Measurements from ENCODE around the gene SPAG8.

SPAG8 gene

DNA sequence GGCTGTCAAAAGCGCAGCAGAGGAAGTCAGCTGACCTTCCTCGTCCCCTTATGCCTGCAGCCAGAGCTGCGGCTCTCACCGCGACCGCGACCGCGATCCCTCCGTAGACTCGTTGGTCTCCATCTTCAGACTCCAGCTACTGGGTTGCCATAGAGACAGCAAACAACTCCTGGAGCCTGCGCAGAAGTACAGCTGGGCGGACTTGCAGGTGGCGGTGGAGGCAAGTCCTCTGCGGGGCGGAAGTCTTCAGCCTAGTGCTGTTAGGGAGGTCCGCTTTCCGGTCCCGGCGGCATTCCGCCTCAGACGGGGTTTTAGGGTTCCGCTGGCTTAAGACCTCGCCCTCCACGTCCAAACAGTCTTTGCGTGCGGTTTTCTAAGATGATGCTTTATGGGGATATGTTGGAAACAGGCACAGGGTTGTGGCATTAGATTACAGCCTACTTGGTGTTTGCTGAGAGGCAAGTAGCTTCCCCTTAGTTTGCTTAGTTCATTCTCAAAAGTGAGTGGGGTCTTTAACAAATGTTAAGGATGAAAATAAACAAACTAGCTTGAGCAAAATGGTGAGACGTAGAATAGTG lies at the start of gene SPAG8:
SPAG8 (minus strand) TSS at position 238 of the 578 bp plus-strand sequence; CDS start at position 123, 115 bp downstream.
- peak; percentile 92 for DNase-seq

- no peak for DNase-seq
Observed at GRCh38 chr9:35861161-35861897, 49.3 kb upstream of the SPAG8 start.

- no peak for DNase-seq
Observed at GRCh38 chr9:35859990-35860339, 47.9 kb upstream of the SPAG8 start.

GRCh38 chr9:35859310-35859989 lies 47.4 kb upstream of the SPAG8 start:
- no peak for DNase-seq

- DNase-seq = no peak
Observed at GRCh38 chr9:35858458-35858857, 46.4 kb upstream of the SPAG8 start.

DNA sequence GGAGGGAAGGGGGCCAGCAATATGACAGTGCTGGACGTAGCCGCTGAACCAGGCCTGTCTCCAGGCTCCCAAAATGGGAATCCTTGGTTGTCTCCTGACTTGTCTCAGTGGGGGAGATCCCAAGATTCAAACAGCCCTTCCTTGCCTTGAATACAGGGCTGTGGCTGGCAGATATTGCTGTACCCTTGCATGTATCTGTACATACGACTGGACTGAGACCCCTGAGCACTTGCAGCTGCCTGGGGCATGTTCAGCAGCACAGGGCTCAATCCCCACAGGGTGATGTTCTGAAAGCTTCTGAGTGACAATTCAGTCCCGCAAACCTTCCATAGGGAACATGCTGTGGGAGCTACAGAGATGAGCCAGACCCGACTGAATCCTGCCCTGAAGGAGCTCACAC lies 44.8 kb upstream of the SPAG8 start:
- DNase-seq = no peak

GRCh38 chr9:35856206-35856605 lies 44.1 kb upstream of the SPAG8 start:
- DNase-seq = no peak

DNA sequence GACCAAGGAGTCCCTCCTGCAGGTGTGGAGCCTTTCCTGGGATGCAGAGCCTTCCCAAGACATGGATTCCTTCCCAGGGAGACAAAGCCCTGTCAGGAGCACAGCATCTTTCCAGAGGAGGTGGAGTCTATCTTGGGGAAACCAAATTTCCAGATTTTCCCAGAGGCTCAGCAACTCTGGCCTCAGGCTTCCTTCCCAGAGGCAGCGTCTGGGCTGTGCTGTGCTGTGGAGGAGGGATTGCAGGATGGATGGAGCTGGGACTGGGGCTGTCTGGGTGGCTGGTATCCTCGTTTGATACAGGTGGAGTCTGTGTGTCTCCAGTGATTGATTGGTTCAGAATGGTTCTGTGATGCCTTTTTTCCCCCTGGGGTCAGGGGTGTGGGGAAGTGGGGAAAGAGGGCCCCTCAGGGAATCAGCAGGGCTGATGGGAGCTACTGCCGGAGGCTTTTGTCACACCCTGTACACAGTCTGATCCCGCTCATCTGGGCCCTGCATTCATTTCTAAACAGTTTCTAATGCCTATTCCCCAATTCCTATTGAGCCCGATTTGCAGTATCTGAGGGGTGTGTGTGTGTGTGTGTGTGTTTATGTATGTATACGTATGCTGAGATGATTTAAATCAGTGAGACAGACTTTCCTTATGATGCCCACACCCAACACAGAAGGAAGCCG lies 42.2 kb upstream of the SPAG8 start:
- DNase-seq = no peak

- no peak for DNase-seq
Observed at GRCh38 chr9:35852876-35853865, 41.1 kb upstream of the SPAG8 start.

- no peak for DNase-seq
Observed at GRCh38 chr9:35852267-35852815, 40.3 kb upstream of the SPAG8 start.

DNA sequence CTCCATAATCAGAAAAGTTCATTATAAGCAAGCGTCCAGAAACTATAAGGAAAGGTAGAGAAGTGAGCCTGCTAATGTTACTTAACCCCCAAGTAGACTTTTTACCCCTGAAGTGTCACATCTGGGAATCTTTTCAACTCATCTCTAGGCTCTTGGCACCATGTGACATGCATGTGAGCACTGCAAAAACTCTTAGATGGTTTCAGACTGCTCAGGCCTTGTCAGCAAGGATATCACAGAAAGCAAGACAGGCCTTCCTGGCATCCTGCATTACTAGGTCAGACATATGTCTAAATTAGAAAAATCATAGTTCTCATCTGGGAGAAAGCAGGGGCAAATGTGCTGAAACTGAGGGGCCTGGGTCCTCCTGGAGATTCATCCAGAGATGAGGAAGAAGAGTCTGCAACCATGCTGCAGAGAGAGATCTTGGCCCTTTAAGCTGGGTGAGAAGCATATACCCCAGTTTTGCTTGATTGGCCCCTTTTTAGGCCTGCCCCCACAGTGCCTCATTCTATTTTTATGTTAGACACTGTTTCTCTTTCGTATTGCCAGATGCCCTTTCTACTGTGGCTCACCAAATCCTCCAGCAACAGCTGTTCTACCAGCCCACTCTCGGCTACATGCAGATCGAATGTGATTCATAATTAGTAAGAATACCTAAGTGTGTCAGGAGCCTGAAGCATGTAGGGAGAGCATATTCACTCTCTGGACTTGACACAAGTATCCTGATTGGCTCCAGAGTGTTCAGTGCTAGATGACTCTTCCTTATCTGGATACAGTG lies 35.9 kb upstream of the SPAG8 start:
- DNase-seq = no peak

- no peak for DNase-seq
Observed at GRCh38 chr9:35845824-35846771, 34.0 kb upstream of the SPAG8 start.

GRCh38 chr9:35844628-35845270 lies 32.7 kb upstream of the SPAG8 start:
- no peak for DNase-seq

DNA sequence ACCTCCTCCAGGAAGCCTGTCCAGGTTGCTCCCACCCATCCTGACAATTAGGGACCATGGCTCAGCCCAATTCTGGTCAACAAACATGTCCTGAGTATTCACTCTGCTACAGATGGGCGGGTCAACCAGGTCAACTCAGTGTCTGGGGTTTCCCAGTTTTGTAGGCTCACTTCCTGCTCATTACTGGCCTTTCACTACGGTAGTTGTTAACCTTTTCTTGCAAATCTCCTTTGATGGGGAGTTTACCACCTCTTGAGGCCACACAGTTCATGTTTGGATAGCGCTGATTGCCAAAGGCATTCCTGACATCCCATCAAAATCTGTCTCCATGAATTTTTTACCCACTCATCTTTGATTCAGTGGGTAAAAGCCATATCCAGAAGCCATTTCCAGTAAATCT lies 30.7 kb upstream of the SPAG8 start:
- no peak for DNase-seq

- DNase-seq = no peak
Observed at GRCh38 chr9:35842020-35842745, 30.1 kb upstream of the SPAG8 start.

DNA sequence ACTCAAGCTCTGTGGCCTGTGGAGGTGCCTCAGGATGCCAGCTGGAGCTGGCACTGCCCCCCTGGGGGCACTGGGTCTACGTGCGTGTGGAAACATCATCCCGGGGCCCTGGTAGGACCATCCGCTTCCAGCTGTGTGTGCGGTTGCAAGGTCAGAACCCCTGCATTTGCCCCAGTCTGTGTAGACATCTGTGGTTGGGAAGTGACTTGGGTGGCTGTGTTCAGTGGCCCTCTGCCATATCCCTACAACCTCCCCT lies 29.5 kb upstream of the SPAG8 start:
- no peak for DNase-seq

DNA sequence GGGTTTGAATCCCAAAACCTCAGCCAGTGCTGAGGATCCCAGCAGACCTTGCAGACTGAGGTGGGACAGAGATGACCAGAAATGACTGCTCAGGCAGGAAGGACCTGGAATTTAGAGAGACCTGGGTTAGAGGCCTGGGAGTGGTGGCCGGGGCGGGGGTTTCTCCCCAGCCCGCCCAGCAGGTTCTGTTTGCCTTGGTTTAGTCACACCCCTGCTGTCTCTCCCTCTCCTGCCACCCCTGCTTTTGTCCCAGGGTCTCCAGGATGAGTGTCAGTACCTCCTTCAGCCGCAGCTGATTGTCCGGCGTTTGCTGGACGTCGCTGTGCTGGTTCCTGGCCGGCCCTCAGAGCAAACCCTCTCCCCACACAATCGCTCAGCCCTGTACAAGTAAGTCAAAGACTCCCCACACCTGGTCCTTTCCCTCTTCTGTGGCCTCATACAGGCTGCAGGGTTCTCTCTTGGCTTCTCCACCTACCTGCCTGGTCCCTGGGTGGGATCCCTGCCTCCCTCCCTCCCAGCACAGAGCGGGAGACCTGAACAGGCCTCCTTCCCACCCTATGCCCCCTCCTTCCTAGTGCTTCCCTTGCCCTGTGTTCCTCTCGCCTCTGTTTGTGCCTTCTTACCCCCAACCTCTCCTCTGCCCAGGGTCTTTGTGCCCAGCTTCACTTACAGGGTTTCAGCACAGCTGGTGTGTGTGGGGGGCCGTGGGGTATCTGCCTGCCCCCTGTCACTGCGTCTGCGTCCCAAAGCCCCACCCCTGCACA lies 29.0 kb upstream of the SPAG8 start:
- no peak for DNase-seq

DNA sequence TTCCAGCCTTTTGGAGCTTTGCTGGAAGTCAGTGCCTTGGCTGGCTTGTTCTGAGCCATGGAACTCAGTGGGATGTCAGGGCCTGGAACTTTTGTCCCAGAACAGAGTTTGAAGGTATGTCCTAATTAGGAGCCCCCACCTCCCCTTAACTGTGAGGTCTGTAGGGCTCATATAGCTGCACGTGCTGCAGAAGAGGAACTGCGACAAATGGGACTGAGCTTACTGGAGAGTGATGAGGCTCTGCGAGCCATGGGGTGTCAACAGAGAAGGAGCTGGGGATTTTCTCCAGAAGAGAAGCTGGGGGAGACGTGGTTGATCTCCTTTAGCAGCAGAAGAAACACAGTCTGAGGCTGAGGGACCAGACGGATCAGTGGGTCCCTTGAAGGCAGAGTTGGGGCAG lies 27.9 kb upstream of the SPAG8 start:
- no peak for DNase-seq
